Kidney epithelial cell (primary cell): ENCODE measurements around the gene MPL. TPM values are rescaled to one million over a fixed set of nuclear protein-coding genes. Genes with fewer than 3 reads are reported as not detected.

Experiments used
- DNase-seq: peaks from one replicate; pipeline ENCODE4 v3.0.0-alpha.2; 2010; ENCODE audit warnings: low read depth
- H3K27me3 ChIP-seq: 2 replicates; pipeline ENCODE4 v1.6.0; 2011; ENCODE audit warnings: low read length; ENCODE audit not compliant: control insufficient read depth, insufficient read depth
- H3K36me3 ChIP-seq: 2 replicates; pipeline ENCODE4 v1.5.1; 2011; ENCODE audit warnings: low read length; ENCODE audit not compliant: control insufficient read depth, insufficient read depth
- H3K4me3 ChIP-seq: 2 replicates; pipeline ENCODE4 v1.5.1; 2011; ENCODE audit warnings: low read depth, mild to moderate bottlenecking, control low read depth, low read length
- CTCF ChIP-seq: IDR thresholded peaks from 2 replicates; pipeline ENCODE4 v1.5.1; 2011; ENCODE audit warnings: mild to moderate bottlenecking, moderate library complexity, low read length, control low read depth, inconsistent platforms; ENCODE audit not compliant: insufficient read depth, poor library complexity, severe bottlenecking
- total RNA-seq: library from RNA; depleted of rRNA; stranded (reverse); fragments of >200 nt; gene quantifications from 2 replicates; pipeline ENCODE4 v1.2.3, GENCODE V29; 2015

MPL gene
- total RNA-seq, 1 donor from 2014 or later = not detected

GRCh38 chr1:43402089-43402865, 64.7 kb downstream of the MPL start:
- Histone ChIP-seq H3K36me3 (peaks cover 3% of the 10 kb centered on the region), H3K27me3 (no peaks in the 10 kb centered on the region), H3K4me3 (no peak overlapping the region)
- no peak for TF ChIP-seq CTCF
- no peak for DNase-seq

Other genes starting within 250 kb of the MPL start
- 89.3 and 119 TPM in 2 replicates for gene EBNA1BP2, start 165.5 kb upstream of the MPL start, total RNA-seq
- gene CFAP57, start 165.5 kb upstream of the MPL start, total RNA-seq = 0.34 and 4.8 TPM in 2 replicates
- gene TMEM125, start 67.8 kb upstream of the MPL start, total RNA-seq = 15.7 and 16.2 TPM in 2 replicates
- gene C1orf210, start 52.2 kb upstream of the MPL start, total RNA-seq = 4.8 and 6.6 TPM in 2 replicates
- gene TIE1, start 36.8 kb upstream of the MPL start, total RNA-seq = 6.5 and 7.1 TPM in 2 replicates
- 16.2 and 22.3 TPM in 2 replicates for gene CDC20, start 21.2 kb downstream of the MPL start, total RNA-seq
- gene ELOVL1, start 30.2 kb downstream of the MPL start, total RNA-seq = 93.8 and 99.7 TPM in 2 replicates
- gene MED8, start 52.0 kb downstream of the MPL start, total RNA-seq = 44.5 and 48.7 TPM in 2 replicates
- 17.0 and 20.3 TPM in 2 replicates for gene SZT2, start 52.1 kb downstream of the MPL start, total RNA-seq
- gene HYI, start 116.1 kb downstream of the MPL start, total RNA-seq = 133 and 167 TPM in 2 replicates
- 297 and 346 TPM in 2 replicates for gene PTPRF, start 193.1 kb downstream of the MPL start, total RNA-seq